RWPE2 (cell line): Measurements from ENCODE around the gene RNF214.

Experiments used
- ATAC-seq: fragments of 200-7000 bp; cut with Tn5 transposase; 3 replicates; pipeline ENCODE4 v1.9.1; 2021; ENCODE audit warnings: low read depth
- DNase-seq: peaks from one replicate; pipeline ENCODE4 v3.0.0-alpha.2; 2020; ENCODE audit warnings: low spot score
- H3K27ac ChIP-seq: fragments of 450-650 bp; 2 replicates; pipeline ENCODE4 v1.5.1; 2017; ENCODE audit warnings: mild to moderate bottlenecking; ENCODE audit not compliant: poor library complexity, severe bottlenecking
- H3K27me3 ChIP-seq: fragments of 250-450 bp; sonication (Bioruptor Pico); 2 replicates; pipeline ENCODE4 v1.5.1; 2021; ENCODE audit warnings: mild to moderate bottlenecking, moderate library complexity; ENCODE audit not compliant: insufficient read depth, poor library complexity, severe bottlenecking
- H3K36me3 ChIP-seq: fragments of 250-450 bp; sonication (Bioruptor Pico); 2 replicates; pipeline ENCODE4 v1.5.1; 2020; ENCODE audit warnings: low read depth, mild to moderate bottlenecking, moderate library complexity
- H3K4me1 ChIP-seq: fragments of 250-450 bp; sonication (Bioruptor Pico); 2 replicates; pipeline ENCODE4 v1.5.1; 2021; ENCODE audit warnings: mild to moderate bottlenecking, moderate library complexity; ENCODE audit not compliant: insufficient read depth, poor library complexity, severe bottlenecking
- H3K4me3 ChIP-seq: fragments of 250-450 bp; sonication (Bioruptor Pico); 2 replicates; pipeline ENCODE4 v1.5.1; 2021; ENCODE audit warnings: mild to moderate bottlenecking, moderate library complexity; ENCODE audit not compliant: severe bottlenecking
- H3K9me3 ChIP-seq: fragments of 250-450 bp; sonication (Bioruptor Pico); 2 replicates; pipeline ENCODE4 v1.5.1; 2021; ENCODE audit warnings: mild to moderate bottlenecking, moderate library complexity; ENCODE audit not compliant: severe bottlenecking
- TF ChIP-seq, protein P1 (sequence below): fragments of 450-650 bp; IDR thresholded peaks from one replicate; pipeline ENCODE4 v1.5.1; 2017; ENCODE audit warnings: mild to moderate bottlenecking, moderate library complexity; ENCODE audit not compliant: poor library complexity, severe bottlenecking

The RNF214 gene

GRCh38 chr11:117189941-117190544, 42.4 kb upstream of the RNF214 start:
- Histone ChIP-seq H3K27me3 (no peaks in the 10 kb centered on the region), H3K4me1 (no peaks in the 10 kb centered on the region), H3K27ac (no peak overlapping the region), H3K36me3 (peaks cover 8% of the 10 kb centered on the region; the same call in 1 of the 2 replicates), H3K4me3 (no peak overlapping the region), H3K9me3 (no peaks in the 10 kb centered on the region)
- ATAC-seq (no peak), DNase-seq (peak; percentile 39)
- TF ChIP-seq, protein P1, sequence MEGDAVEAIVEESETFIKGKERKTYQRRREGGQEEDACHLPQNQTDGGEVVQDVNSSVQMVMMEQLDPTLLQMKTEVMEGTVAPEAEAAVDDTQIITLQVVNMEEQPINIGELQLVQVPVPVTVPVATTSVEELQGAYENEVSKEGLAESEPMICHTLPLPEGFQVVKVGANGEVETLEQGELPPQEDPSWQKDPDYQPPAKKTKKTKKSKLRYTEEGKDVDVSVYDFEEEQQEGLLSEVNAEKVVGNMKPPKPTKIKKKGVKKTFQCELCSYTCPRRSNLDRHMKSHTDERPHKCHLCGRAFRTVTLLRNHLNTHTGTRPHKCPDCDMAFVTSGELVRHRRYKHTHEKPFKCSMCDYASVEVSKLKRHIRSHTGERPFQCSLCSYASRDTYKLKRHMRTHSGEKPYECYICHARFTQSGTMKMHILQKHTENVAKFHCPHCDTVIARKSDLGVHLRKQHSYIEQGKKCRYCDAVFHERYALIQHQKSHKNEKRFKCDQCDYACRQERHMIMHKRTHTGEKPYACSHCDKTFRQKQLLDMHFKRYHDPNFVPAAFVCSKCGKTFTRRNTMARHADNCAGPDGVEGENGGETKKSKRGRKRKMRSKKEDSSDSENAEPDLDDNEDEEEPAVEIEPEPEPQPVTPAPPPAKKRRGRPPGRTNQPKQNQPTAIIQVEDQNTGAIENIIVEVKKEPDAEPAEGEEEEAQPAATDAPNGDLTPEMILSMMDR, result no peak

DNA sequence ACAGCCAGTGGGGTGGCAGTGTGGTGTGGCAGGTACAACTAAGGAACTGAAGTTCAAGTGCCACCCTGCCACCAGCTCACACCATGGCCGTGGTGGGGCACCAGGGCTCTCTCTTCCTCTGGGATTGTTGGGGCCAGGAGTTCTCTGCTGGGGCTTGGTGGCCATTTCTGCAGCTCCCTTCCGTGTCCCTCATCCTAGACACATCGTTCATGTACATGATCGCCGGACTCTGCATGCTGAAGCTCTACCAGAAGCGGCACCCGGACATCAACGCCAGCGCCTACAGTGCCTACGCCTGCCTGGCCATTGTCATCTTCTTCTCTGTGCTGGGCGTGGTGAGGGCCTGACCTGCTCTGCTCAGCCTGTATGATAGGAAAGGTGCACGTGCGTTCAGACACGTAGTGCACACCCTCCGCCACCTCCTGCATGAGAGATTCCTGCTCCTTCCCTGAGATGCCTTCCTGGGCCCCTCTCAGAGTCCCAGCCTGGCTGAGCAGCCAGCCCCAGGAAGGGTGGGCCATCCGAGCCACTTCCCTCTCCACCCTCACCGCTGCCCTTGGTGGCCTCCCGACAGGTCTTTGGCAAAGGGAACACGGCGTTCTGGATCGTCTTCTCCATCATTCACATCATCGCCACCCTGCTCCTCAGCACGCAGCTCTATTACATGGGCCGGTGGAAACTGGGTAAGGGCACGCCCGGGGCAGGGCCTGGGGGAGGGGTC, 40.6 kb upstream of the RNF214 start:
- H3K9me3 ChIP-seq, result no peaks in the 10 kb centered on the region
- TF ChIP-seq, protein P1, result no peak
- ATAC-seq (no peak), DNase-seq (peak; percentile 54)
- no peaks in the 10 kb centered on the region for H3K27me3 ChIP-seq
- no peak overlapping the region for H3K4me3 ChIP-seq
- no peak overlapping the region for H3K27ac ChIP-seq
- peaks cover 8% of the 10 kb centered on the region; the same call in 1 of the 2 replicates for H3K36me3 ChIP-seq
- H3K4me1 ChIP-seq, result no peaks in the 10 kb centered on the region

- Histone ChIP-seq H3K4me3 (no peak overlapping the region), H3K36me3 (peaks cover 8% of the 10 kb centered on the region; the same call in 1 of the 2 replicates), H3K4me1 (no peaks in the 10 kb centered on the region), H3K27ac (no peak overlapping the region), H3K9me3 (no peaks in the 10 kb centered on the region), H3K27me3 (no peaks in the 10 kb centered on the region)
- no peak for ATAC-seq
- TF ChIP-seq, protein P1, result no peak
- peak; percentile 43 for DNase-seq
Measured at GRCh38 chr11:117192401-117192875, 40.0 kb upstream of the RNF214 start.

DNA sequence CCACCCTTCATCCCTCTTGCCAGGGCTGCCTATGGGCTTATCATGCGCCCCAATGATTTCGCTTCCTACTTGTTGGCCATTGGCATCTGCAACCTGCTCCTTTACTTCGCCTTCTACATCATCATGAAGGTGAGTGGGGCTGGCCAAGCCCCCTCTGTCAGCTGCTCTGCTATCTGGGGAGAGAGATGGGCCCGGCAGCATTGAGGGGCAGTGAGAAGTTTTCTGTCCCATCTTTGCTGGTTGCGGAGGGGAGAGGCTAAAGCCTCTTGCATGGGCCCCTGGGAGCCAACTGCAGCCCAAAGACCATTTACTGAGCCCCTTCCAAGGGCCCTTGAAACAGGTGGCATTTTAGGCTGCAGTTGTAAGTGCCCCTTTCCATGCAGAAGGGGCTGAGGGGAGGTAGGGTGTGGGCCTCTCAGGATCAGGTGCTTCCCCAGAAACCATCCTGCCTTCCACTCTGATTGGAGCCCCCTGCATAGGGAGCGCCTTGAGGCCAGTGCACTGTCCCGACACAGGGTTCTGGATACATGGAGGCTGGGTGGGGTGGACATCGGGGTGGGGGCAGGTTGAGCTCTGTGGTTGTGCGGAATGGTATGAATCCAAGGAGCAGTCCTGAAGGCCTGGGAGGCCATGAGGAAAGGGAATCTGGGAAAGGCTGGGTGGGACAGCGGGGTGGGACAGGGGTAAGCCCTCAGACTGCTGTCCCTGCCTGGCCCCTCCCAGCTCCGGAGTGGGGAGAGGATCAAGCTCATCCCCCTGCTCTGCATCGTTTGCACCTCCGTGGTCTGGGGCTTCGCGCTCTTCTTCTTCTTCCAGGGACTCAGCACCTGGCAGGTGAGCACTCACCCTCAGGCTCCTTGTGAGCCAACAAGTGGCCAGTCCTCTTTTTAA, 39.1 kb upstream of the RNF214 start:
- TF ChIP-seq, protein P1, result no peak
- H3K27me3 ChIP-seq, result no peaks in the 10 kb centered on the region
- no peaks in the 10 kb centered on the region for H3K9me3 ChIP-seq
- H3K36me3 ChIP-seq, result peaks cover 8% of the 10 kb centered on the region; the same call in 1 of the 2 replicates
- H3K4me3 ChIP-seq, result no peak overlapping the region
- no peak overlapping the region for H3K27ac ChIP-seq
- ATAC-seq, result no peak
- no peaks in the 10 kb centered on the region for H3K4me1 ChIP-seq
- DNase-seq, result peak; percentile 14
